GM19023 (cell line): ENCODE data around the gene C1orf53.
"Not testable (repeated sequence)": the region's sequence is repeated elsewhere in the genome, so short reads cannot be mapped to it uniquely, and the experiment has no call there.

Experiments used
- ATAC-seq: cut with Tn5 transposase; IDR thresholded peaks from one replicate; pipeline ENCODE4 v1.9.1; 2021; ENCODE audit warnings: mild to moderate bottlenecking, moderate library complexity; ENCODE audit not compliant: unreplicated experiment

The C1orf53 gene

GRCh38 chr1:197920414-197921117, 18.1 kb downstream of the C1orf53 start:
- ATAC-seq = no peak

DNA sequence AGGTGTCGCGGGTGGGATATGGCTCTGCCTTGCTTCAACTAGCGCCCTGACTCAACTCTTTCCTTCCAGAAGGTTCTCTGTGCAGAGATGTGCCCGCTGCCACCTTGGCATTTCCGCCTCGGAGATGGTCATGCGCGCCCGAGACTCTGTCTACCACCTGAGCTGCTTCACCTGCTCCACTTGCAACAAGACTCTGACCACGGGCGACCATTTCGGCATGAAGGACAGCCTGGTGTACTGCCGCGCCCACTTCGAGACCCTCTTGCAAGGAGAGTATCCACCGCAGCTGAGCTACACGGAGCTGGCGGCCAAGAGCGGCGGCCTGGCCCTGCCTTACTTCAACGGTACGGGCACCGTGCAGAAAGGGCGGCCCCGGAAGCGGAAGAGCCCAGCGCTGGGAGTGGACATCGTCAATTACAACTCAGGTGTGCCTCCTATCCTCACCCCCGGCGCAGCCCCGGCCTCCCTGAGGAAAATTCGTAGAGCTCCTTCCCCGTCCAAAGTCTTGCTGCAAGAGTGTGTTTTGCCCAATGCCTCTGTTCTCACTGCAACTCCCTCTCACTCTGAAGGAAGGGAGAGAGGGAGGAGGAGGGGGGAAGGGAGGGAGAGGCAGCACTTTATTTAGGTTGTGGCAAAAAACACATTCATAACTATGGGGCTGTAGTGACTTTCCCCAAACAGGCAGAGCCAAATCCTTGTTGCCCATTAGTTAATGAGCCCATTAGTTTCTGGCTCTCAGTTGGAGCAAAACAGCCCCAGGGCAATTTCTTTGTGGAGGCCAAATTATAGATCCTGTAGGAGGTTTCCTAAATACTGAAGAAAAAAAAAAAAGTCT, 19.0 kb downstream of the C1orf53 start:
- ATAC-seq = no peak

DNA sequence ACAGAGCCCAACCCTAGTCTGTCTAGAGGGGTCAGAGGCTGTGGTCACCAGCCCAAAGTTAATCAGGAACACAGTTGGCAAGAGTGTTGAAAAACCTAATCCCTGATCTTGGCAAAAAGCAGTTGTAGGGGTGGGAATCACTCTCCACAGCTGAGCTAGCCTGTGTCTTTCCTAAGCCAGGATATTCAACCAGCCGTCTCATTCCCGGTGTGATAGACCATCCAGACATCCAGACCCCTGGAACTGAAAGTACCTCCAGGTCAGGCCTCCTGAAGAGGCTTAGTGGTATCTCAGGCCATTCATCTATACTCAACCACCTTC, 19.6 kb downstream of the C1orf53 start:
- no peak for ATAC-seq

DNA sequence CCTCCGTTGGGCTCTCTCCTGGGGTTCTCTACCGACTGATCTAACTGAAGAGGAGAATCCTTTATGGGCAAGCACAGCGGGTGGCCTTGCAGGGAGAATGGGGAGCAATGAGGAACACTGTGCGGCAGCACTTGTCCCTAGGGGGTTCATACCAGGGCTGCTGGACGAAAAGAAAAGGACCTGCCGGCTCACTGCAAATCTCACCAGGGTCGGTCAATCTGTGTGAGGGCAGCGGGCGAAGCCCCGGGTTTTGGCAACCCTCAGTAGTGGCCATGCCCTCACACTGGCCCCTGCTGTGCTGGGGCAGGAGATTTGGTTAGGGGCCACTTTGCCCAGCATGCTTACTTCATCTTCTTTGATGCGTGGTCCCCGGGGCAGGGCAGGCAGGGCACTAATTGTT, 20.6 kb downstream of the C1orf53 start:
- no peak for ATAC-seq

GRCh38 chr1:197924516-197925123, 22.2 kb downstream of the C1orf53 start:
- no peak for ATAC-seq

DNA sequence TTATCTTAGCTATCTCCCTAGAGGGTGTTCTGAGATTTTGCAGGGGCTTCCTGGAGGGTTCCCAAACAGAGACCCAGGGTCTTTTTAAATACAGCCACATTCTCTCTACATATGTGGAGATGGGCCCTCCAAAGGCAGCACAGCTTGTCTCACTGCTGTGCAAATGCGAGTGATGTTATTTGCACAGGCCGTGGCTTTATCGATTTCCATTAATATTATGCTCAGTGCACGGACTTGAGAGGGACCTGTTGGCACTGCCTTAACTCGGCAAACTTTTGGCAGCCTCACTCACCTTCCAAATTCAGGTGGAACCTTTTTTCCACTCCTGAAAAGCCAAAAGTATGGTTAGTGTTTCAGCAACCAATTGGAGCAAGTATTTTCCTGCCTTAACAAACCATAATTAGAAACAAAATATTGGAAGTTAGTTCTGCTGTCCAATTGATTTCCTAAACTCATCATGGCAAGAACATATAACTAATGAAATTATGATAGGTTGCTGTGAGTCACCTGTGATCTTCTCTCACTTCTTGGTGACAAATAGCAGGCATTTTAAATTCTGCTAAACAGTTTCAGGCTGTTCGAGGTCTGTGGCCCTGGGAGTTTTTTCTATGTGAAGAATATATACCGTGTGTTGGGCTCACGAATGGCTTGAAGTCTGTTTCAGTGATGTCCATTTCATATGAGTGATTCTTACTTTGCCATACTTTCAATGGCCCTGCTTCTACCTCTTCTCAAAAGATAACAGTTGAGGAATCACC, 25.7 kb downstream of the C1orf53 start:
- ATAC-seq = no peak

- ATAC-seq = no peak
These were observed 26.5 kb downstream of the C1orf53 start for GRCh38 chr1:197928849-197929336.

DNA sequence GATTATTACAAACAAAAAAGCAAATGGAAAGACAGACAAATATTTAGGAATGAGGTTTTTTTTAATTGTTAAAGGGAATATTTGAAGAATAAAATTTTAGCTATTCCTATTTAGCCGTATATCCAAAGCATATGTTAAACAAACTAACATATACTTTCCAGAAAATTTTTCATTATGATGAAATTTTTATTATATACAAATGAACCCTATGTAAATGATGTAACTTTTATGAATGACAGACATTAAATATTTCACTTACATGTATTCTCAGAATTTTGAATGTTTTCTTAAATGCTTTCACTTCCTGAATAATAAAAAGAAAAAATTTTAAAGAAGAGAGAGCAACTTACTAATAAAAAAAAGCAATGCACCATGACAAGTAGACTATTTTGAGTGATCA, 30.6 kb downstream of the C1orf53 start:
- no peak for ATAC-seq

- ATAC-seq = no peak
These were observed 31.2 kb downstream of the C1orf53 start for GRCh38 chr1:197933647-197934046.

- ATAC-seq = no peak
These were observed 35.0 kb downstream of the C1orf53 start for GRCh38 chr1:197937381-197937780.

DNA sequence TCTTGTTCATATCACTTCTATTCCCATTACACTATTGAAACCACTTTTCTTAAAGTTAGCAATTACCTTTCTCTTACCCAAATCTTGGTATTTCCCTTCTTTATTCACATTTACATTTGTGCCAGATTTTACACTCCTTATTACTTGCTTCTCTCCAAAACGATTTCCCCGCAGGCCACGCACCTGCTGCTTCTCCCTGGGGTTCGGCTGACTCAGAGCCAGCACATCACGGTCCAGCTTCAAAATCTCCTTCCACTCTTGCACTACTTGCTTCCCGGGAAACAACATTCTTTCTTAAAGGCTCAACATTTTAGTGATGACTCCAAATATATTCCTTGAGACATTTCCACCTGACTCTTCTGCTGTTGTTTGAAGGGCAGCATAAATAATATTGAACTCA, 35.5 kb downstream of the C1orf53 start:
- no peak for ATAC-seq

- ATAC-seq = not testable (repeated sequence)
These were observed 36.9 kb downstream of the C1orf53 start for GRCh38 chr1:197939159-197939980.

DNA sequence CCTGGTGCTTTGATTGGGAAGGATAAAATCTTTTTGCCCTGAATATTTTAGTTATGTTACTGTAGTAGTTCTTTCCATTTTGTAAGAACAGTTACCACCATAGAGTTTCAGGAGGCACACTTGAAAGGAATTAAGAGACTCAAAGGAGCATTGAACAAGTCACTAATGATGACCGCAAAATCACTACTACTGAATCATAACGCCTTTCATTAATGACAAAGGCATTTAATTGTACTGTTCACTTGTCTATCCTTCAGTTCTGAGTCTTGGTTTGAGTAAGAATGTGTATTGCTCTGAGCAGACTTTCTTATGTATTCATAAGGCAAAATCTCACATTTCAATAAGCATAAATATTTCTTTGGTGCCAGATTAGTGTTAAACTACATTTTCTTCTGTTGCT, 39.6 kb downstream of the C1orf53 start:
- ATAC-seq = no peak

DNA sequence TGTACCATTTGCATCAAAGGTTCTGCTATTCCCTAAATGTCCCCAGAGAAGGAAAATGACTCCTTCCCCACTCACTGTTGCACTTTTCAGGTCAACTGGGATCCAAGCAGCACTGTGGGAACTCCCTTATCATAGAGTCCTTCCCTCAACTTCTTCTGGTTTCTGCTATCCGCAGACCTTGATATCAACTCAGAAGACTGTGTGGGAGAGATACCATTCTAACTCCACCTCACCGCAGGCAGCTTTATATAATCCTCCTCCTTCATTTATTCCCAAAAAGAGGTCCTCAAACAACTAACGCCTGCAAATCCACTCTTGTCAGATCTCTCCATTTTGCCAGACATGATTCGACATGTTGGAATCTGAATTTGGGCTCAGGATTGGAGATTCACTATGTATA, 42.1 kb downstream of the C1orf53 start:
- no peak for ATAC-seq

GRCh38 chr1:197948926-197949899, 46.8 kb downstream of the C1orf53 start:
- no peak for ATAC-seq

DNA sequence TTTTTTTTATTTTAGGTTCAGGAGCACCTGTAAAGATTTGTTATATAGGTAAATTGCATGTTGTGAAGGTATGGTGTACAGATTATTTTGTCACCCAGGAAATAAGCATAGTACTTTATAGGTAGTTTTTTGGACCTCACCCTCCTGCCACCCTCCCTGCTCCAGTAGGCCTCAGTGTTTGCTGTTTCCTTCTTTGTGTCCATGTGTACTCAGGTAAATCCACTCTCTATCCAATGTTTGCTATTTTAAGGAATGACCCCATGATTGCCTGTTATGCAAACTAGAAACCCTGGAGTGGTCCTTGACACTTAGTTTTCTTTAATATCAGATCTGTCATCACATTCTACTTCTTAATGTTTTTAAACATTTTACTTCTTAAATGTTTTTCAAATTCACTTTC, 48.7 kb downstream of the C1orf53 start:
- no peak for ATAC-seq

- no peak for ATAC-seq
These were observed 49.3 kb downstream of the C1orf53 start for GRCh38 chr1:197951617-197952175.

DNA sequence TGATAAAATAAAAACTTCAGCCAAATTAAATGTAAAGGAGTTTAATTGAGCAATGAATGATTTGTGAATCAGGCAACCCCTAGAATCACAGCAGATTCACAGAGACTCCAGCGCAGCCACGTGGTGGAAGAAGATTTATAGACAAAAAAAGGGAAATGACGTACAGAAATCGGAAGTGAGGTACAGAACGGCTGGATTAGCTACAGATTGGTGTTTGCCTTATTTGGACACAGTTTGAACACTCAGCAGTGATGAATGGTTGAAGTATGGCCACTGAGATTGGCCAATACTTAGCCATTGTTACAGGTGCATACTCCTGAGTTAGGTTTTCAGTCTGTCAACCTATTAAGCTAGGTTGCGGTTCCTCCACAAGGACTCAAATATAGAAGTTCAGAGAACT, 51.0 kb downstream of the C1orf53 start:
- ATAC-seq = not testable (repeated sequence)
